ENCODE results near the gene BAZ2B.

DNA sequence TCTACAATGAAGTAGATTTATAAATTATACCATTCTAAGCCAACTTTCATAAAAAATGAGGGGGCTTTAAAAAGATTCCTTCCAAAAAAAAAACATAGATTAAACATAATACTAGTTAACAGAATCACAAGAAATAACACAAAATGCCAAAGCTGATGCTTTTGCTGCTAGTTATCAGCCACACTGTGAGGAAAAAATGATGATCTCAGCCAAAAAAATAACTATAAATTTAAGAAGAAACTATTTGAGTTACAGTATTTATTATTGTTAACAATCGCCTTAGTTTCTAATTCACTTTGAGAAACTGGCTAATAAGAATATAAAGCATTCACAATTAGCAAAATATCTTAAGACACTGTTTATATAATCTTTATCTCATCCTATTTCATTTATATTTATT is 27.1 kb downstream of the BAZ2B start:
- TF ChIP-seq, protein P1, sequence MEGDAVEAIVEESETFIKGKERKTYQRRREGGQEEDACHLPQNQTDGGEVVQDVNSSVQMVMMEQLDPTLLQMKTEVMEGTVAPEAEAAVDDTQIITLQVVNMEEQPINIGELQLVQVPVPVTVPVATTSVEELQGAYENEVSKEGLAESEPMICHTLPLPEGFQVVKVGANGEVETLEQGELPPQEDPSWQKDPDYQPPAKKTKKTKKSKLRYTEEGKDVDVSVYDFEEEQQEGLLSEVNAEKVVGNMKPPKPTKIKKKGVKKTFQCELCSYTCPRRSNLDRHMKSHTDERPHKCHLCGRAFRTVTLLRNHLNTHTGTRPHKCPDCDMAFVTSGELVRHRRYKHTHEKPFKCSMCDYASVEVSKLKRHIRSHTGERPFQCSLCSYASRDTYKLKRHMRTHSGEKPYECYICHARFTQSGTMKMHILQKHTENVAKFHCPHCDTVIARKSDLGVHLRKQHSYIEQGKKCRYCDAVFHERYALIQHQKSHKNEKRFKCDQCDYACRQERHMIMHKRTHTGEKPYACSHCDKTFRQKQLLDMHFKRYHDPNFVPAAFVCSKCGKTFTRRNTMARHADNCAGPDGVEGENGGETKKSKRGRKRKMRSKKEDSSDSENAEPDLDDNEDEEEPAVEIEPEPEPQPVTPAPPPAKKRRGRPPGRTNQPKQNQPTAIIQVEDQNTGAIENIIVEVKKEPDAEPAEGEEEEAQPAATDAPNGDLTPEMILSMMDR (conservative IDR thresholded peaks at IDR 0.05; ENCODE audit: low read length), result no peak
- no peak for TF ChIP-seq EZH2phosphoT487 (IDR thresholded peaks at IDR 0.05; ENCODE audit: borderline replicate concordance, low read depth, low read length)
